SIG-M5 (cell line): ENCODE measurements around the gene HIGD1A.
"Not testable (repeated sequence)": the region's sequence is repeated elsewhere in the genome, so short reads cannot be mapped to it uniquely, and the experiment has no call there.

Experiments used
- DNase-seq: peaks from one replicate; lab custom pipeline; 2025; lab: John Stamatoyannopoulos, UW

Gene HIGD1A

GRCh38 chr3:42829083-42829627, 24.9 kb upstream of the HIGD1A start:
- no peak for DNase-seq

DNA sequence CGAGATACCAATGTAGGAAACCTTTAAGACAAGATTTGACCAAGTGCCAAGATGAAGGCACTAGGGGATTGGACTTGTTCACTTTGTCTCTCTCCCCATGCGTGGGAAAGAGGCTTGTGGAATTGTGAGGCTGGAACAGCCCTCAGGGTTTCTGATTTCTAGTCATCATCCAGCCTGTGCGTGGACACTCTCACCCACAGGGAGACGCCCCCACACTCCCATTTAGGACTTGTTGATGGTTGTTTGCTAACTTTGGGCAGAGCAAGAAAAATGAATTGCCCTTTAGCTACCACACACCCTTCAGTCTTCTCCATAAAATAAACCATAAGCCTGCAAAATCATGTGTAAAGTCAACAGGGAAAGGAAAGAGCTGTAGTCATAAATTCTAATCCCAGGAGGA, 23.4 kb upstream of the HIGD1A start:
- DNase-seq, result no peak

- no peak for DNase-seq
Measured at GRCh38 chr3:42827023-42827422, 22.7 kb upstream of the HIGD1A start.

DNA sequence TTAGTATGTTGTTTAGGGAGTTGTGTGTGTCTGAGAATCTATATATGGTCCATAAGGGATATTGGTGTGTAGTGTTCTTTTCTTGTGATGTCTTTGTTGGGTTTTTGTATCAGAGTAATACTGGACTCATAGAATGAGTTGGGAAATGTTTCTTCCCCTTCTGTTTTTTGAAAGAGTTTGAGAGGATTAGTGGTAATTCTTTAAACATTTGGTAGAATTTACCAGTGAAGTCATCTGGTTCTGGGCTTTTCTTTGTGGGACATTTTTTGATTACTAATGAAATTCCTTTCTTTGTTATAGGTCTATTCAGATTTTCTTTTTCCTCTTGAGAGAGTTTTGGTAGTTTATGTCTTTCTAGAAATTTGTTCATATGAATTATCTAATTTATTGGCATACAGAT, 21.9 kb upstream of the HIGD1A start:
- no peak for DNase-seq

DNA sequence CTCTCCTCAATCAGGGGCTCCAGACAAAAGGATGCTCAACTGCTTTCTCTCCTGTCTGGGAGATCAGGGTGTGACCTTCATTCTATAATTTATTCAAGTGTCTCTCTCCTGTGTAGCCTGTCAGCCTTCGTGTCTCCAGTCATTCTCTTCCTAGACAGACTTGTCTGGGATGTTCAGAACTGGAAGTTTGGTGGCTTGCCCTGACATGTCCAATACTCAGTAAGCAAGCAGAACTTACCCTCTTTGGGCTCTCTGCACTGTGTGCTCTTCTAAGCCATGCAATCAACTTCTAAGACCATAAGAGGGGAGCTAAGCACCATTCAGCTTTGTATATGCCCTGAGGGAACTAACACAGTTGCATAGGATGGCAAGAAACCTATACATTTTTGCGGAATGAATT, 19.1 kb upstream of the HIGD1A start:
- DNase-seq, result no peak

DNA sequence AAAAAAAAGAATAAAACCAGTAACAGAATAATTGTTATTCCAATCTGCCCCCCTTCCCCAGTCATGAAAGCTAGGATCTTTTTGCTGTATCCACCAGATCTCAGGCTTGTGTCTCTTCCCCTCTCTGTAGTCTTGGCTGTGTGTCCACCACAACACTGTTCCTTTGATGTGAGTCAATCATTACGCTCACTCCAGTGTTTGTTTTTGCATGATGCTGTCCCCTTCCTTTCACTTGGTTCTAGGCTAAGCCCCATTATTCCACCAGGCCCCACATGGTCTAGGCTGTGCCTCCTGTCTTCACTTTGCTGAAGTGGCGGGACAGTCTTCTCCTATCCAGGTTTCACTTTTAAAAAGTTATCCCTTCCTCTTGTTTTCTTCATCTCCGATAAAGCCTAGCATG, 18.5 kb upstream of the HIGD1A start:
- DNase-seq, result no peak

- no peak for DNase-seq
Measured at GRCh38 chr3:42820746-42821051, 16.4 kb upstream of the HIGD1A start.

- no peak for DNase-seq
Measured at GRCh38 chr3:42819351-42819965, 15.2 kb upstream of the HIGD1A start.

DNA sequence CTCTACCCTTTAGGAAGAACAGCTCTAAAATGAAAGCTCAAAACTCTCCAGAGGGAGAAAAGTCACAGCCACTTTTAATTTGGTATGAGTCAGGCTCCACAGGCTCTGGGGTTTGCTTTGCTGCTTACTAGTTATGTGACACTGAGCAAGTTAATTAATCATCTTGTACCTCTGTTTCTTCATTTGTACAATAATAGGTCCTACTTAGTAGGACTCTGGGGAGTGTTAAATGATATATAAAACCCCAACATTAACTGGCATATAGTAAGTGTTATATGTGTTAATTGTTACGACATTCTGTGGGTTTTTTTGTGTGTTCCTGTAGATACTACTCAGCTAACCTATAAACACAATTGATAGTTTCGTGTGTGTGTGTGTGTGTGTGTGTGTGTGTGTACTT, 11.5 kb upstream of the HIGD1A start:
- DNase-seq, result no peak

GRCh38 chr3:42814914-42815507, 10.7 kb upstream of the HIGD1A start:
- DNase-seq, result no peak

GRCh38 chr3:42814246-42814645, 10.0 kb upstream of the HIGD1A start:
- DNase-seq, result no peak

GRCh38 chr3:42811118-42811883, 7.0 kb upstream of the HIGD1A start:
- not testable (repeated sequence) for DNase-seq

DNA sequence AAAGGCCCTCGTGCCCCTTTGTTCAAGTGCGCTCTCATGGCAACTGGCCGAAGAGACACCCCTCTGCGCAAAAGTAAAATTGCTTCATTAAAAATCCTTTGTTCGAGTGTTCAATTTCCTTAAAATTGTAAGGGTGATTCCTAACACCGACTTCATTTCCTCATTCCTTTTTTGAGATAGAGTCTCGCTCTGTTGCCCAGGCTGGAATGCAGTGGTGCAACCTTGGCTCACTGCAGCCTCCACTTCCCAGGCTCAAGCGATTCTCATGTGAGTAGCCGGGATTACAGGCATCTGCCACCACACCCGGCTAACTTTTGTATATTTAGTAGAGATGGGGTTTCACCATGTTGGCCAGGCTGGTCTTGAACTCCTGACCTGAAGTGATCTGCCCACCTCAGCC, 6.4 kb upstream of the HIGD1A start:
- not testable (repeated sequence) for DNase-seq

DNA sequence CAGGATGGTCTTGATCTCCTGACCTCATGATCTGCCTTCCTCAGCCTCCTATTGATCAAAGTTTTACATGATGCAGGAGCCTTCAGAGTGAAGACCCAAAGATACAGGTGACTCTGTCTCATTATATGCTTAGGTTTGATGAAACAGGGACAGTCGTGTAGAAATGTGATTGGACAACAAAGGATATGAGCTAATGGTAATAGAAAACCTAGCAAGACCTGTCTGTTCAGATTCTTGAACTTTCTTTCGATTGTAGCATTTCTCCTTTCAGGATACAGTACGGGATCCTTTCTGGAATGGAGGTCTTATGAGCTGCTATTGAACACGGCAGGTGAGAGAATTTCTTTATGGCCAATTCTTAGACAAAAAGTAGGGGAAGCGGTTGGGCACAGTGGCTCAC, 4.9 kb upstream of the HIGD1A start, which contains the start of gene ACKR2:
Gene ACKR2, plus strand, starts transcription at position 244 of the 400 bp plus-strand sequence. CDS start 55,058 bp downstream, outside the sequence.
- DNase-seq, result no peak

- no peak for DNase-seq
Measured at GRCh38 chr3:42807929-42808328, 3.6 kb upstream of the HIGD1A start.

DNA sequence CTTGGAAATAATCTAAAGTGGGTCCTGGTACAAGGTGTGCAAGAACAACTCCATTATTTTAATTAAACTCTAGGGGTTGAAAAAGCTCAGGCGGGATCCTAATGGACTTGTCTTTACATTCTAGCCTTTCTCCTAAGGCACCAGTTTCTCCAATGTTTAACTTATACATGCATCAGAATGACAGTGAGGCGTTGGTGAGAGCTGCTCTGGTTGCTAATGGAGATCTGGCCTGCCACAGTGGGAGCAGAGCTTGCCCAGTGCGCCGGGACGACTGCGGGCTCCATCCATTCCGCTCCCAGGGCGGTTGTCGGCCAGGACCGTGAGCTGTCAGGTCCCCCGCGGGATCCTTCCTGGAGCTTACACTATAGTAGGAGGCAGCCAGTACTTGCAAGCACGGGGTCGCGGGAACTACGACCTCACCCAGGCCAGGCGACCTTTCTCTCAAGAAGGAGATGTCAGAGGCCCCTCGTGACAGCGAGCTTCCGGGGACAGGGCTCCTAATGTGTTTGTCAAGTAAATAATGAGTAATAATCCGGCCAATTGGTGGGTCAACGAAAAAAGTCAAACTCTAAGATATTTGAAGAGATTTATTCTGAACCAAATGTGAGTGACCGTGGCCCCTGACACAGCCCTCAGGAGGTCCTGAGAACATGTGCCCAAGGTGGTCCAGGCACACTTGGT, 991 bp upstream of the HIGD1A start:
- no peak for DNase-seq

DNA sequence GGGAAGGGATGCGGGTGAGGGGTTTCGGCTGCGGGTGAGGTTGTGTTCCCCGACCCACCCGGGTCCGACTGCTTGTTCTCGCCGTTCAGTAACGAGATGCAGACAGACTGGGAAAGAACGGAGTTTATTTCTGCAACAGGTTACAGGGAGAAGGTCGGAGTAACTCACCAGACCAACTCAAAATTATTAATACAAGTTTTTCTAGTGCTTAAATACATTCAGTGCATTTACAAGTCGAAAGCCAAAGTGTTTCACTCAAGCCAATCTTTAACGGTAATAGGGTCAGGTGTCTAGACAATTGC, 492 bp upstream of the HIGD1A start:
- DNase-seq, result no peak

DNA sequence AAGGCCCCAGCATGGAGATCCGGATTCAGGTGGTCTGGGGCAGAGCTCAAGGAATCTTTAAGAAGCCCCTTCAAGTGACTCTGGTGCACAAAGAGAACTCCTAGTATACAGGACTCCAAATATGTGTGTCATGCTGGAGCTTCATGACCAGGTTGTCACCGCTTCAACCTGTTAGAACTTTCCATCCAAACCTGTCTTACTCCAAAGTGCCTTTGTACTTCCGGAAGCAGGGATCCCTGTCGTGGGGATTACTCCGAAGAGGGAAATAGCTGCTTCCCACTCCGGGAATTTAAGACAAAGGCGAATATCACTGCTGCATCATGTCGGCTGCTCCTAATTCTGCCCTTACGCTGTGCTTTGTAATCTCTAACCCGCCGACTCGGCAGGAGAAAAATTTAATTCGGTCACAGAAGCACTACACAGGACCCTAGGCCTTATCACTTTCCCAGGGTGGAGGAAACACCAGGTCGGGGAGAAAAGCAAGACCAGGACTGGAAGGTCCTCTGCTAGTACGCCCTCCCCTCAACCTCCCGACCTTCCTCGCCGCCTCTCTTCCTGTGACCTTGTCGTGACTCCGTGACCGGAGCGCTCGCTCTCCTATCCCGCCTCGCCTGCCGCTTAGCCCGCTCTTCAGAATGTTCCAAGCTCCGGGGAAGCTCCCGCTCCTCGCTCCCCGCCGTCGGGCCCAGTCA, 730 bp downstream of the HIGD1A start:
- no peak for DNase-seq

DNA sequence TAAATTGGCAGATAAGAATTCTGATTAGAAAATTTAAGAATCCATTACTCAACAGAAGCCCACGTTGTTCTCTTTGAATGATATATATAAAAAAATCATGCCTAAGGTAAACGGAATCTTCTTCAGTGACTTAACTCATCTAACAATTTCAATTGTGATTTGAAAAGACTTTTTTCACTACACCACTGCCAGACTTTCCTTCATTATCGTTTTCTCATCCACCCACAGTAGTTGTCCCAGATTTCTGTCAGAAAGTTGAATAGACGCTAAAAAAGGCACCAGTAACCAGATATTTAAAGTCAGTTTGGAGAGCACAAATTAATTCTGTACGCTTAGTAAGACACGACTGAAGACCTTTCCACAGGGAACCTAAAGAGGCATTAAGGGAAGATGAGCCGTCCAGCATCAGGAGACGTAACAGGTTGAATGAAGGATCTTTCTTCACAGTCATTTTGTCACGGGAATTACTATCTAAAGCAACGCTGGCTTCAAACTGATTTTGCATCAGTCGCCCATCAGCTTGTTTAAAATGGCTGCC, 1.3 kb downstream of the HIGD1A start:
- no peak for DNase-seq

DNA sequence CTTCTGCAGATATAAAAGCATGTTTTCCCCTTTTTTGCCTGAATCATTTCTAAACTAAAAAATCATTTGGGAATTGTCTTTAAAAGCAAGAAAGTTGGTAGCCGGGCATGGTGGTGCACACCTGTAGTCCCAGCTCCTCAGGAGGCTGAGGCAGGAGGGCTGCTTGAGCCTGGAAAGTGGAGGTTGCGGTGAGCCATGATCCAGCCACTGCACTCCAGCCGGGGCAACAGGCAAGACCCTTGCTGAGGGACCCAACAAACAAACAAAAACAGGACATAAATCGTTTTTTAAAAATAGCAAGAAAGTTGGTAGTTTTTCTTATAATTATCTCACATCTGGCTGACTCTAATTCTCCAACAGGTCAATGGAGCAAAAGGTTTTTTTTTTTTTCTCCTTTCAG, 2.5 kb downstream of the HIGD1A start:
- DNase-seq, result no peak

GRCh38 chr3:42801048-42801620, 3.2 kb downstream of the HIGD1A start:
- DNase-seq, result no peak

- no peak for DNase-seq
Measured at GRCh38 chr3:42800251-42800650, 4.0 kb downstream of the HIGD1A start.
